HepG2 (cell line): ENCODE results near the gene ICE1.

ENCODE experiments used
- BCL3 ChIP-seq: sonication (generic); formaldehyde crosslinking; IDR thresholded peaks from 2 replicates; pipeline ENCODE4 v1.5.1; 2020; ENCODE audit warnings: mild to moderate bottlenecking, missing genetic modification reagents, moderate library complexity
- ERF ChIP-seq: IDR thresholded peaks from 2 replicates; pipeline ENCODE4 v1.6.1; 2018; ENCODE audit warnings: missing biosample characterization, missing genetic modification reagents
- MIER3 ChIP-seq: IDR thresholded peaks from 2 replicates; pipeline ENCODE4 v1.6.1; 2016; ENCODE audit warnings: missing compliant biosample characterization, borderline replicate concordance
- MLX ChIP-seq: IDR thresholded peaks from 2 replicates; pipeline ENCODE4 v1.6.1; 2016
- NR1H2 ChIP-seq: sonication (generic); formaldehyde crosslinking; IDR thresholded peaks from 2 replicates; pipeline ENCODE4 v1.8.1; 2022; ENCODE audit warnings: low read depth, missing genetic modification reagents, borderline replicate concordance
- TAF1 ChIP-seq: sonication (generic); formaldehyde crosslinking; IDR thresholded peaks from 2 replicates; pipeline ENCODE4 v1.4.0; 2020; ENCODE audit warnings: missing genetic modification reagents
- ZBTB14 ChIP-seq: sonication (generic); formaldehyde crosslinking; IDR thresholded peaks from 2 replicates; pipeline ENCODE4 v1.4.0; 2020; ENCODE audit warnings: missing genetic modification reagents
- ZNF550 ChIP-seq: sonication (generic); formaldehyde crosslinking; IDR thresholded peaks from 2 replicates; pipeline ENCODE4 v1.4.0; 2020; ENCODE audit warnings: mild to moderate bottlenecking, missing genetic modification reagents, borderline replicate concordance

- TF ChIP-seq TAF1 (no peak), ZNF550 (CRISPR knock-in tag) (no peak), NR1H2 (no peak), ZBTB14 (CRISPR knock-in tag) (no peak), ERF (no peak), MIER3 (CRISPR knock-in tag) (no peak), MLX (CRISPR knock-in tag) (no peak), BCL3 (no peak)
Observed at GRCh38 chr5:5505815-5506214, 83.3 kb downstream of the ICE1 start.
